Measurements from ENCODE around the gene TPBGL.

DNA sequence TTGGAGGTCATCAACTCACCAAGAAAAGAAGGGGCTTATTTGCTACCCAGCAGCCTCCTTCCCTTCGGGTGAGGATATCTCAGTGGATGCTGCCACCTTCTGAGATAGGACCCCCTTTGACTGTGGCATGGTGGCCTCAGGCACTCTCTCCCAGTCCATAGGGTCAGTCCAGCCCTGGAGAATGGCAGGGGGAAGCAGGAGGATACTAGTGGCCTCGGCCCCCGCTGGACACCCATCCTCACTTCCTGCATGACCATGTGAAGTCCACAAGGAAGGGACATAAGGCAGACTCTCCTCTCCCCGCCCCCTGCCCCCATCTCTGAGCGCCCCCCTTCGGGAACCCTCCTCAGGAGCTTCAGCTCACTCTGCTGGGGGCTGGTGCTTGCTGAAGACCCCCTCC lies 24.4 kb downstream of the TPBGL start:
- TF ChIP-seq EP300 (IDR thresholded peaks at IDR 0.05; ENCODE audit: low read depth) (no peak), POLR2A (IDR thresholded peaks at IDR 0.05) (no peak)
- TF ChIP-seq, protein P1, sequence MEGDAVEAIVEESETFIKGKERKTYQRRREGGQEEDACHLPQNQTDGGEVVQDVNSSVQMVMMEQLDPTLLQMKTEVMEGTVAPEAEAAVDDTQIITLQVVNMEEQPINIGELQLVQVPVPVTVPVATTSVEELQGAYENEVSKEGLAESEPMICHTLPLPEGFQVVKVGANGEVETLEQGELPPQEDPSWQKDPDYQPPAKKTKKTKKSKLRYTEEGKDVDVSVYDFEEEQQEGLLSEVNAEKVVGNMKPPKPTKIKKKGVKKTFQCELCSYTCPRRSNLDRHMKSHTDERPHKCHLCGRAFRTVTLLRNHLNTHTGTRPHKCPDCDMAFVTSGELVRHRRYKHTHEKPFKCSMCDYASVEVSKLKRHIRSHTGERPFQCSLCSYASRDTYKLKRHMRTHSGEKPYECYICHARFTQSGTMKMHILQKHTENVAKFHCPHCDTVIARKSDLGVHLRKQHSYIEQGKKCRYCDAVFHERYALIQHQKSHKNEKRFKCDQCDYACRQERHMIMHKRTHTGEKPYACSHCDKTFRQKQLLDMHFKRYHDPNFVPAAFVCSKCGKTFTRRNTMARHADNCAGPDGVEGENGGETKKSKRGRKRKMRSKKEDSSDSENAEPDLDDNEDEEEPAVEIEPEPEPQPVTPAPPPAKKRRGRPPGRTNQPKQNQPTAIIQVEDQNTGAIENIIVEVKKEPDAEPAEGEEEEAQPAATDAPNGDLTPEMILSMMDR (IDR thresholded peaks at IDR 0.05): no peak
